ENCODE results near the gene BBS2. TPM values are rescaled to one million over a fixed set of nuclear protein-coding genes. Genes with fewer than 3 reads are reported as not detected.

BBS2 gene
- polyA plus RNA-seq (2014; cell fraction: cytosol; rRNA removed), result 50.0 and 51.4 TPM in 2 replicates
- 109 and 118 TPM in 2 replicates for polyA plus RNA-seq (2014; cell fraction: nucleus; rRNA removed)

GRCh38 chr16:56519459-56520250 is at the start of gene BBS2:
TSS of gene BBS2 (minus strand) at chr16:56520024. CDS start at chr16:56519862, 162 bp downstream.
- DNase-seq (ENCODE audit: low spot score), result peak; percentile 86

- no peak for DNase-seq (ENCODE audit: low spot score)
Measured at GRCh38 chr16:56564793-56565477, 45.1 kb upstream of the BBS2 start, which contains the start of gene MT4. TSS of gene MT4 (plus strand) at chr16:56565073. CDS start at chr16:56565129, 56 bp downstream.

GRCh38 chr16:56561126-56561525 is 41.3 kb upstream of the BBS2 start:
- no peak for DNase-seq (ENCODE audit: low spot score)

GRCh38 chr16:56560447-56560846 is 40.6 kb upstream of the BBS2 start:
- DNase-seq (ENCODE audit: low spot score), result no peak

- DNase-seq (ENCODE audit: low spot score), result no peak
Measured at GRCh38 chr16:56559109-56559508, 39.3 kb upstream of the BBS2 start.

GRCh38 chr16:56558024-56558747 is 38.4 kb upstream of the BBS2 start:
- no peak for DNase-seq (ENCODE audit: low spot score)

GRCh38 chr16:56554441-56554840 is 34.6 kb upstream of the BBS2 start:
- no peak for DNase-seq (ENCODE audit: low spot score)

GRCh38 chr16:56551796-56552738 is 32.2 kb upstream of the BBS2 start:
- DNase-seq (ENCODE audit: low spot score), result no peak

GRCh38 chr16:56549744-56550385 is 30.0 kb upstream of the BBS2 start:
- no peak for DNase-seq (ENCODE audit: low spot score)

GRCh38 chr16:56549161-56549560 is 29.3 kb upstream of the BBS2 start:
- DNase-seq (ENCODE audit: low spot score), result no peak

GRCh38 chr16:56547949-56548567 is 28.2 kb upstream of the BBS2 start:
- no peak for DNase-seq (ENCODE audit: low spot score)

- DNase-seq (ENCODE audit: low spot score), result no peak
Measured at GRCh38 chr16:56547120-56547948, 27.5 kb upstream of the BBS2 start.

GRCh38 chr16:56542039-56542438 is 22.2 kb upstream of the BBS2 start:
- DNase-seq (ENCODE audit: low spot score), result no peak

GRCh38 chr16:56539656-56540055 is 19.8 kb upstream of the BBS2 start:
- no peak for DNase-seq (ENCODE audit: low spot score)

GRCh38 chr16:56538331-56538730 is 18.5 kb upstream of the BBS2 start:
- no peak for DNase-seq (ENCODE audit: low spot score)

- no peak for DNase-seq (ENCODE audit: low spot score)
Measured at GRCh38 chr16:56534847-56535383, 15.1 kb upstream of the BBS2 start.

- no peak for DNase-seq (ENCODE audit: low spot score)
Measured at GRCh38 chr16:56532714-56533113, 12.9 kb upstream of the BBS2 start.

- DNase-seq (ENCODE audit: low spot score), result no peak
Measured at GRCh38 chr16:56530872-56531271, 11.0 kb upstream of the BBS2 start.

- DNase-seq (ENCODE audit: low spot score), result no peak
Measured at GRCh38 chr16:56525236-56525635, 5.4 kb upstream of the BBS2 start.

All from SK-N-DZ (cell line).